ENCODE results near the gene CERS1. TPM values are rescaled to one million over a fixed set of nuclear protein-coding genes. Genes with fewer than 3 reads are reported as not detected.

Gene CERS1
- total and polyA plus RNA-seq, 2 donors = 2.2 to 7.2 TPM

DNA sequence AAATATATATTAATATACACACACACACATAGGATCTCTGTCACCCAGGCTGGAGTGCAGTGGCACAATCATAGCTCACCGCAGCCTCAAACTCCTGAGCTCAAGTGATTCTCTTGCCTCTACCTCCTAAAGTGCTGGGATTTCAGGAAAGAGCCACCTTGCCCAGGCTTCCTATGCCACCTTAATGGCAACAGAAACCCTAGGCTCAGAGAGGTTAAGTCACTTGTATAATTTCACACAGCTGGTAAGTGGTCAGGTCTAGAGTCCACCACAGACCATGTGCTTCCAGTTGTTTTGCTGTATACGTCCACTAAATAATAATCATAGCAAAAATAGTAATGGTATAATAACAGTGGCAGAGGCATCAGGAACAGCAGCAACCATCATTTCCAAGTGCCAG is 65.5 kb downstream of the CERS1 start:
- Histone ChIP-seq H3K4me1 (ENCODE audit: insufficient read depth) (no peaks in the 10 kb centered on the region), H3K36me3 (ENCODE audit: insufficient read depth) (no peaks in the 10 kb centered on the region), H3K27ac (ENCODE audit: low read depth) (no peak overlapping the region), H3K4me3 (ENCODE audit: low read depth, low read length) (no peak overlapping the region)
- 83% methylated on average over 2 of the region's 2 CpGs for WGBS
- DNase-seq (ENCODE audit: extremely low spot score) = no peak

DNA sequence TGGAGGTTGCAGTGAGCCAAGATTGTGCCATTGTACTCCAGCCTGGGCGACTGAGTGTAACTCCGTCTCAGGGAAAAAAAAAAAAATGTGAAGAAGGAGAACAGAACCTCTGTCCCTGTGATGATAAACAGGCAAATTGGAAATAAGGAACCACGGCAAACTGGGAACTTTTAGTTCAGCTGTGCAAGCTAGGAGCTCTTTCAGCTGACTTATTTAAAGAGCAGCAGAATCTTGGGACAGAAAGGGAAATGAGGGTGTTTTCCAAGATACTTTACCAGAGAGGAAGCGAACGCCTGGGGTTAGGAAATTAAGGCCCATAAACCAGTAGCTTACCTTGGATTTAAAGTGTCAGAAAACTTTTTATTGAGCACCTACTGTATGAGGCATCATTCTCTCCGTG is 67.2 kb downstream of the CERS1 start:
- Histone ChIP-seq H3K36me3 (ENCODE audit: insufficient read depth) (no peaks in the 10 kb centered on the region), H3K4me1 (ENCODE audit: insufficient read depth) (no peaks in the 10 kb centered on the region), H3K27ac (ENCODE audit: low read depth) (no peak overlapping the region), H3K4me3 (ENCODE audit: low read depth, low read length) (no peak overlapping the region)
- WGBS = 53% methylated on average over 6 of the region's 6 CpGs
- no peak for DNase-seq (ENCODE audit: extremely low spot score)

Other genes with a start within 250 kb of the CERS1 start
- gene CRTC1, start 212.5 kb downstream of the CERS1 start, total RNA-seq = 4.8 TPM
- 13.6 TPM for gene CRTC1, start 212.5 kb downstream of the CERS1 start, polyA plus RNA-seq
- 0.90 TPM for gene COMP, start 104.9 kb downstream of the CERS1 start, total RNA-seq
- 25.0 TPM for gene COMP, start 104.9 kb downstream of the CERS1 start, polyA plus RNA-seq
- 34.4 TPM for gene UPF1, start 64.2 kb downstream of the CERS1 start, total RNA-seq
- 52.9 TPM for gene UPF1, start 64.2 kb downstream of the CERS1 start, polyA plus RNA-seq
- gene COPE, start 23.2 kb upstream of the CERS1 start, total RNA-seq = 47.1 TPM
- 188 TPM for gene COPE, start 23.2 kb upstream of the CERS1 start, polyA plus RNA-seq
- gene DDX49, start 23.6 kb upstream of the CERS1 start, total RNA-seq = 22.2 TPM
- gene DDX49, start 23.6 kb upstream of the CERS1 start, polyA plus RNA-seq = 54.0 TPM
- gene HOMER3, start 45.1 kb upstream of the CERS1 start, total RNA-seq = 20.7 TPM
- gene HOMER3, start 45.1 kb upstream of the CERS1 start, polyA plus RNA-seq = 28.4 TPM
- 55.8 TPM for gene SUGP2, start 137.4 kb upstream of the CERS1 start, total RNA-seq
- 36.3 TPM for gene SUGP2, start 137.4 kb upstream of the CERS1 start, polyA plus RNA-seq
- 19.6 TPM for gene ARMC6, start 137.4 kb upstream of the CERS1 start, total RNA-seq
- gene ARMC6, start 137.4 kb upstream of the CERS1 start, polyA plus RNA-seq = 20.3 TPM
- 7.1 TPM for gene SLC25A42, start 167.8 kb upstream of the CERS1 start, total RNA-seq
- gene SLC25A42, start 167.8 kb upstream of the CERS1 start, polyA plus RNA-seq = 14.8 TPM
- gene TMEM161A, start 242.3 kb upstream of the CERS1 start, total RNA-seq = 8.8 TPM
- 30.7 TPM for gene TMEM161A, start 242.3 kb upstream of the CERS1 start, polyA plus RNA-seq